ENCODE measurements around the gene BCL11A. TPM values are rescaled to one million over a fixed set of nuclear protein-coding genes. Genes with fewer than 3 reads are reported as not detected.

The BCL11A gene
- total and polyA plus RNA-seq, 2 experiments from 2014 or later, result 57.5 to 77.6 TPM

DNA sequence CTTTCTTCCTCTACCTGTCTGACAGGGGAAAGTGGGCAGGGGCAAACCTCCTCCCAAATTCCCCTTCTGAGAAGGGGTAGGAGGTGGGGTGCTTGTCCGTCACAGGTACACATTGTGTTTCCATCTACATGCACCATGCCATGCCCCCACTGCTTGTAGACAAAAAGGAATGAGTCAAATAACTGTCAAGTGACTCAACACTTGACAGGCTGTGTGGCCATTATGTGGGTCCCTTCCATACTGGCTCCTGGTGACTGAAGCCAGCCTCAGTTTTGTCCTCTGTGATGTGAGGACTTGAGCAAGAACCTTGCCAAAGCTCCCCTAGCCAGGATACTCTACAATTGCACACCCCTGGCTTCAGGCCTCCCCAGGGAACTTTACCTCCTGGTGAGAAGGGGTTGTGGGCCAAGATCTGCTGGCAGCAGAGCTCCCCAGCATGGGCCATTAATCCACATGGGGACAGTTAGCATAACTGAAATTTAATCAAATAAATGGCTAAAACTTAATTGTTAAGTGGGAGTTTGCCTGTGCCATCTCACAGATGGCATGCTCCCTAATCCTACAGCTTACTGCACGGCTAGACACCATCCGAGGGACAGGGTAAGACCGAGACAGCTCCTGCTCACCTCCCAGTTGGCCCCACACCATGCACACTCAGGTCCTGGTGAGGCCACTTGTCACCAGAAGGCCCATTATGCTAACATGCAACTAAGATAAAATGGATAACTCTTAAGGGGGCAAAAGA, 140.2 kb downstream of the BCL11A start (continued):
- TF ChIP-seq EZH2 (IDR thresholded peaks at IDR 0.05; ENCODE audit: low read depth, unreplicated experiment), result no peak
- no peak for TF ChIP-seq ZNF114 (CRISPR knock-in tag; IDR thresholded peaks at IDR 0.05)

DNA sequence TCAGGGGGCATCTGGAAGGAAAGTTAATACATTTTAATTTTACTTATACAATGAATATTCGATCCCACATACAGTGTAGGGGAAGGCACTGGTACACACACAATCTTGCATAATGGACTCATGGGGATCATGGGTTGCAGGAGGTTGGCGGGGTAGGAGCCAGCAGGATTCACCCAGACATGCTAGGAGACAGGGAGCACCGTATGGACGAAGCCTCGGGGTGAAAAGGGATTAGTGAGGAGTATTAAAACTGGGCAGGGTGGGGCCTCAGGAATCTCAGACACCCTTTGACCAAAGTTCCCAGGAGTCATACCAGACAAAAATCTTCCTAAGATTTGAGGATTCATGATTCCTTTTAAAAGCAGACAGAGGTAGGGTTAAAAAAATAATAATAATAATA, 140.8 kb downstream of the BCL11A start:
- H3K4me3 Mint-ChIP-seq, result no peak overlapping the region
- ATAC-seq (no peak), DNase-seq (ENCODE audit: low spot score) (no peak)
- H3F3A ChIP-seq (replicated peaks; ENCODE audit: low read depth), result no peaks in the 10 kb centered on the region
- no peak overlapping the region for H3K27ac ChIP-seq (ENCODE audit: low read depth)
- peaks cover 4% of the 10 kb centered on the region; the same call in 1 of the 2 replicates for H3K27me3 ChIP-seq (ENCODE audit: insufficient read depth)
- H3K36me3 ChIP-seq (ENCODE audit: insufficient read depth), result no peaks in the 10 kb centered on the region
- H3K27ac Mint-ChIP-seq, result no peak overlapping the region
- no peak overlapping the region for H3K4me2 ChIP-seq
- H4K20me1 ChIP-seq (replicated peaks; ENCODE audit: insufficient read depth), result no peaks in the 10 kb centered on the region
- H3K4me1 Mint-ChIP-seq, result peaks cover 50% of the 10 kb centered on the region
- no peaks in the 10 kb centered on the region for H3K9me2 ChIP-seq (ENCODE audit: insufficient read depth)
- H3K79me2 ChIP-seq (replicated peaks; ENCODE audit: insufficient read depth), result no peaks in the 10 kb centered on the region
- peaks cover 6% of the 10 kb centered on the region; the same call in 2 of the 3 replicates for H3K36me3 Mint-ChIP-seq (ENCODE audit: low read depth)
- TF ChIP-seq EZH2 (IDR thresholded peaks at IDR 0.05; ENCODE audit: low read depth, unreplicated experiment), result no peak
- no peak for TF ChIP-seq POLR2AphosphoS5 (IDR thresholded peaks at IDR 0.05; ENCODE audit: low read depth)
- TF ChIP-seq EZH2phosphoT487 (IDR thresholded peaks at IDR 0.05; ENCODE audit: unreplicated experiment), result no peak
- no peak for TF ChIP-seq NANOG (IDR thresholded peaks at IDR 0.05; ENCODE audit: borderline replicate concordance)
- TF ChIP-seq ZNF331 (CRISPR knock-in tag; IDR thresholded peaks at IDR 0.05; ENCODE audit: low read depth), result no peak
- TF ChIP-seq, protein P1, sequence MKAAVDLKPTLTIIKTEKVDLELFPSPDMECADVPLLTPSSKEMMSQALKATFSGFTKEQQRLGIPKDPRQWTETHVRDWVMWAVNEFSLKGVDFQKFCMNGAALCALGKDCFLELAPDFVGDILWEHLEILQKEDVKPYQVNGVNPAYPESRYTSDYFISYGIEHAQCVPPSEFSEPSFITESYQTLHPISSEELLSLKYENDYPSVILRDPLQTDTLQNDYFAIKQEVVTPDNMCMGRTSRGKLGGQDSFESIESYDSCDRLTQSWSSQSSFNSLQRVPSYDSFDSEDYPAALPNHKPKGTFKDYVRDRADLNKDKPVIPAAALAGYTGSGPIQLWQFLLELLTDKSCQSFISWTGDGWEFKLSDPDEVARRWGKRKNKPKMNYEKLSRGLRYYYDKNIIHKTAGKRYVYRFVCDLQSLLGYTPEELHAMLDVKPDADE (IDR thresholded peaks at IDR 0.05), result no peak
- TF ChIP-seq, protein P2, sequence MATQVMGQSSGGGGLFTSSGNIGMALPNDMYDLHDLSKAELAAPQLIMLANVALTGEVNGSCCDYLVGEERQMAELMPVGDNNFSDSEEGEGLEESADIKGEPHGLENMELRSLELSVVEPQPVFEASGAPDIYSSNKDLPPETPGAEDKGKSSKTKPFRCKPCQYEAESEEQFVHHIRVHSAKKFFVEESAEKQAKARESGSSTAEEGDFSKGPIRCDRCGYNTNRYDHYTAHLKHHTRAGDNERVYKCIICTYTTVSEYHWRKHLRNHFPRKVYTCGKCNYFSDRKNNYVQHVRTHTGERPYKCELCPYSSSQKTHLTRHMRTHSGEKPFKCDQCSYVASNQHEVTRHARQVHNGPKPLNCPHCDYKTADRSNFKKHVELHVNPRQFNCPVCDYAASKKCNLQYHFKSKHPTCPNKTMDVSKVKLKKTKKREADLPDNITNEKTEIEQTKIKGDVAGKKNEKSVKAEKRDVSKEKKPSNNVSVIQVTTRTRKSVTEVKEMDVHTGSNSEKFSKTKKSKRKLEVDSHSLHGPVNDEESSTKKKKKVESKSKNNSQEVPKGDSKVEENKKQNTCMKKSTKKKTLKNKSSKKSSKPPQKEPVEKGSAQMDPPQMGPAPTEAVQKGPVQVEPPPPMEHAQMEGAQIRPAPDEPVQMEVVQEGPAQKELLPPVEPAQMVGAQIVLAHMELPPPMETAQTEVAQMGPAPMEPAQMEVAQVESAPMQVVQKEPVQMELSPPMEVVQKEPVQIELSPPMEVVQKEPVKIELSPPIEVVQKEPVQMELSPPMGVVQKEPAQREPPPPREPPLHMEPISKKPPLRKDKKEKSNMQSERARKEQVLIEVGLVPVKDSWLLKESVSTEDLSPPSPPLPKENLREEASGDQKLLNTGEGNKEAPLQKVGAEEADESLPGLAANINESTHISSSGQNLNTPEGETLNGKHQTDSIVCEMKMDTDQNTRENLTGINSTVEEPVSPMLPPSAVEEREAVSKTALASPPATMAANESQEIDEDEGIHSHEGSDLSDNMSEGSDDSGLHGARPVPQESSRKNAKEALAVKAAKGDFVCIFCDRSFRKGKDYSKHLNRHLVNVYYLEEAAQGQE (IDR thresholded peaks at IDR 0.05; ENCODE audit: unreplicated experiment), result no peak
- TF ChIP-seq STAT1 (IDR thresholded peaks at IDR 0.05; ENCODE audit: unreplicated experiment), result no peak
- TF ChIP-seq ZNF114 (CRISPR knock-in tag; IDR thresholded peaks at IDR 0.05), result no peak
- TF ChIP-seq JUNB (IDR thresholded peaks at IDR 0.05; ENCODE audit: unreplicated experiment), result no peak
- H2AFZ ChIP-seq, result no peak overlapping the region; the same call in 1 of the 2 replicates
- H3K9me3 Mint-ChIP-seq, result peaks cover 11% of the 10 kb centered on the region
- peaks cover 49% of the 10 kb centered on the region for H3K4me1 ChIP-seq (ENCODE audit: insufficient read depth)
- H3K27me3 Mint-ChIP-seq (ENCODE audit: insufficient read depth, low read depth, poor library complexity), result peaks cover 2% of the 10 kb centered on the region
- no peak overlapping the region for H3K4me3 ChIP-seq

Measured in GM23338 (cell line).